Measurements from ENCODE around the gene CENPW. TPM values are rescaled to one million over a fixed set of nuclear protein-coding genes. Genes with fewer than 3 reads are reported as not detected.

Gene CENPW
- total RNA-seq, 1 donor from 2014 or later, result 29.0 TPM

DNA sequence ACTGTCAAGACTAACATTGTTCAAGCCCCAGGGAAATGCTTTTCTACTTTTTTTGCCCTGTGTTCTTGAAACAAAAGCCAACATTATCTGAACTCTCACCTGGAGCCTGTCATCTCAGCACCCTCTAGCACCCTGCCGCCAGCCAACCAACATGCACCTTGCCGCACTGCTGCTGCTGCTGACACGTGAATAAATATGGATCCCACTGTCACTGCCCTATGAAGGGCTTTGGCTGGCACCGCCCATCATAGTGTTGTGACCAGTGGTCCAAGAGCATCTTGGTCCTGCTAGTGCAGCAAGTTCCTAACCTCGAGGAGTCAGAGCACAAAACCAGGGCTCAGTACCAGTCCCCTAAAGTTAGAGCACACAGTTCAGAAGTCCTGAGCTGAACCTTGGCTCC lies 41.6 kb downstream of the CENPW start:
- TF ChIP-seq CTCF (conservative IDR thresholded peaks at IDR 0.05; ENCODE audit: low read depth, low read length), result no peak
- no peak overlapping the region for H3K4me3 ChIP-seq (ENCODE audit: low read depth, low read length)
- no peak for DNase-seq (ENCODE audit: low read depth)

- no peak for DNase-seq (ENCODE audit: low read depth)
- no peak overlapping the region for H3K4me3 ChIP-seq (ENCODE audit: low read depth, low read length)
- TF ChIP-seq CTCF (conservative IDR thresholded peaks at IDR 0.05; ENCODE audit: low read depth, low read length), result no peak
Observed at GRCh38 chr6:126383203-126383602, 43.3 kb downstream of the CENPW start.

GRCh38 chr6:126385536-126385935 lies 45.6 kb downstream of the CENPW start:
- TF ChIP-seq CTCF (conservative IDR thresholded peaks at IDR 0.05; ENCODE audit: low read depth, low read length), result no peak
- H3K4me3 ChIP-seq (ENCODE audit: low read depth, low read length), result no peak overlapping the region
- no peak for DNase-seq (ENCODE audit: low read depth)

DNA sequence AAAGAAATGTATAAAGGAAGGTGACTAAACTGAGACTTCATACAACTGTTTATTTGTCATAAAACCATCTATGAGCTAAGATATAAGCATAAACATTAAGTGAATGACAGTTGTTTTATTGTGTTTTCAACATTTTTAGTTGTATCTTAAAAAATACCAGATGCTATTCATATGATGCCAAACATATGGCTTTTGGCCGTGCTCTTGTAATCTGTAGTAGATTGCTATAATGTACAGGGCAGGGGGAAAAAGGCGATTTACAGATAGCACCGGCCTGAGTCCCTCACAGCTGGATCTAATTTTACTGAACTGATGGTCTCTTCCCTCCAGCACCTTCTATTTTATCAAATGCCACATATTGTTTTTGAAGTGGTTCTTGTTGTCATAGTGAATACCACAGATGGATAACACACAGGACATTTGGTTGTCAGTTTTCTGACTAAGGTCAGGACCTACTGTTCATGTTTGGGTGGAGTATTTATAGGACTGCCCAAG lies 48.2 kb downstream of the CENPW start:
- H3K4me3 ChIP-seq (ENCODE audit: low read depth, low read length), result no peak overlapping the region
- TF ChIP-seq CTCF (conservative IDR thresholded peaks at IDR 0.05; ENCODE audit: low read depth, low read length), result no peak
- DNase-seq (ENCODE audit: low read depth), result no peak

DNA sequence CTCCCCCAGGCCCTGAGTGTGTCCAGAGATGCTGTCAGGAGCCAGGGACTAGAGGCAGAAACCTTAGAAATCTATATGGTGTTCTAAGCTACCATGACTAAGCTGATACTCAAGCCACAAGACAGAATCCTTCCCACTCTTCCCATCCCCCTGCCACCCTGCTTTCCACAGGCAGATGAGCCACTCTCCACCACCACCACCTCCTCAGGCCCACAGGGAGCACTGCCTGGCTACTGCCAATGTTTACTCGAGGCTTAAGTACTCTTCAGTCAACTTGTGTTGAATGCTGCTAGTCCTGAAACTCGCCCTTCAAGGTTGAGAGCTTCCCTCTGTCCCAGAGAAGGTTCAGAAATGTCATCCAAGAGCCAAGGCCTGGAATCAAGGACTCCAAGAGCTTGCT lies 56.2 kb downstream of the CENPW start:
- no peak for TF ChIP-seq CTCF (conservative IDR thresholded peaks at IDR 0.05; ENCODE audit: low read depth, low read length)
- no peak for DNase-seq (ENCODE audit: low read depth)
- H3K4me3 ChIP-seq (ENCODE audit: low read depth, low read length), result no peak overlapping the region

Data from epithelial cell of proximal tubule (primary cell).